Esophagus squamous epithelium (tissue), 5 donors: ENCODE results near the gene MGAT5. TPM values are rescaled to one million over a fixed set of nuclear protein-coding genes. Genes with fewer than 3 reads are reported as not detected.

Experiments used
- DNase-seq: peaks from one replicate; lab custom pipeline; 2025; lab: John Stamatoyannopoulos, UW
- H3K27ac ChIP-seq, 4 donors: fragments of 200-600 bp; sonication (generic); one replicate each; pipeline ENCODE4 v1.5.1; 2016 to 2019; ENCODE audit warnings: mild to moderate bottlenecking in 1 of 4
- H3K27me3 ChIP-seq, 4 donors: fragments of 200-600 bp; sonication (generic); 1 replicate in 3 of 4; 2 replicates in 1 of 4; pipeline versions ENCODE4 v1.5.1 to v1.6.0; 2017 to 2021; ENCODE audit warnings: antibody characterized with exemption in 1 of 4
- H3K36me3 ChIP-seq, 3 donors: fragments of 200-600 bp; sonication (generic); one replicate each; pipeline ENCODE4 v1.5.1; 2016 to 2019
- H3K4me1 ChIP-seq, 3 donors: fragments of 200-600 bp; sonication (generic); one replicate each; pipeline ENCODE4 v1.5.1; 2017 to 2019
- H3K4me3 ChIP-seq, 4 donors: fragments of 200-600 bp; sonication (generic); 1 replicate in 3 of 4; 2 replicates in 1 of 4; pipeline ENCODE4 v1.5.1; 2016 to 2019; ENCODE audit warnings: mild to moderate bottlenecking in 2 of 4, moderate library complexity in 1 of 4
- H3K9me3 ChIP-seq, 3 donors: fragments of 200-600 bp; sonication (generic); one replicate each; pipeline ENCODE4 v1.5.1; 2016 to 2019
- CTCF ChIP-seq, 6 experiments: fragments of 450-650 bp in 4 of 6; fragments of 200-600 bp in 2 of 6; sonication (generic) in 2 of 6; IDR thresholded peaks; one replicate each; pipeline ENCODE4 v1.5.1; 2016 to 2019; ENCODE audit warnings: antibody characterized with exemption in 6 of 6, mild to moderate bottlenecking in 4 of 6, moderate library complexity in 4 of 6
- POLR2A ChIP-seq, 4 donors: fragments of 450-650 bp; IDR thresholded peaks; one replicate each; pipeline ENCODE4 v1.6.1; 2017; ENCODE audit warnings: antibody characterized with exemption in 4 of 4, mild to moderate bottlenecking in 4 of 4, moderate library complexity in 3 of 4
- WGBS, 2 donors: methylation state at CpG; one replicate each; pipeline ENCODE4 v1.1.5; 2018; 5-methylcytosine and 5-hydroxymethylcytosine counted together
- intact Hi-C: fragments of 100-400 bp; cut with DNase I; formaldehyde crosslinking; loops from one replicate; pipeline ENCODE4 v1.15.0; 2022
- total RNA-seq, 4 donors: library from RNA; depleted of rRNA; stranded (reverse); fragments of >200 nt; gene quantifications; one replicate each; pipeline ENCODE4 v1.1.0, GENCODE V29; 2016
- donor health status: DM: yes; HTN: yes; CAD: no.

The MGAT5 gene
- total RNA-seq, 4 donors from 2014 or later, result 14.2 to 29.2 (median 24.6) TPM

- TF ChIP-seq POLR2A (IDR thresholded peaks at IDR 0.05), result no peak
- no peak for TF ChIP-seq CTCF (IDR thresholded peaks at IDR 0.05)
- H3K36me3 ChIP-seq, result no peaks in the 10 kb centered on the region
- no peak for DNase-seq
- H3K27me3 ChIP-seq, result no peaks in the 10 kb centered on the region
- peaks cover 5 to 58% (median 31%) of the 10 kb centered on the region in 3 donors for H3K4me1 ChIP-seq
- H3K4me3 ChIP-seq, result no peak overlapping the region
- no peaks in the 10 kb centered on the region for H3K9me3 ChIP-seq
- intact Hi-C loops, result no loop called here
- WGBS, 2 donors, result 70 to 71% methylated on average over 2 of the region's 2 CpGs
- peak overlapping the region in 2 of 4 donors; percentile 21 to 25 for H3K27ac ChIP-seq
These were observed 6.8 kb downstream of the MGAT5 start for GRCh38 chr2:134260713-134261112.

- TF ChIP-seq POLR2A (IDR thresholded peaks at IDR 0.05) (no peak), CTCF (IDR thresholded peaks at IDR 0.05) (no peak)
- intact Hi-C loops, result no loop called here
- H3K9me3 ChIP-seq, result no peaks in the 10 kb centered on the region
- peaks cover 5 to 58% (median 31%) of the 10 kb centered on the region in 3 donors for H3K4me1 ChIP-seq
- H3K27ac ChIP-seq, result peak overlapping the region in 2 of 4 donors; percentile 21 to 25
- H3K4me3 ChIP-seq, result no peak overlapping the region
- 71 to 77% methylated on average over 6 of the region's 6 CpGs for WGBS, 2 donors
- no peaks in the 10 kb centered on the region for H3K36me3 ChIP-seq
- DNase-seq, result no peak
- H3K27me3 ChIP-seq, result no peaks in the 10 kb centered on the region
These were observed 7.7 kb downstream of the MGAT5 start for GRCh38 chr2:134261398-134262131.

GRCh38 chr2:134262684-134263083 lies 8.8 kb downstream of the MGAT5 start:
- Histone ChIP-seq H3K4me3 (no peak overlapping the region), H3K27me3 (no peaks in the 10 kb centered on the region), H3K27ac (peak overlapping the region in 1 of 4 donors; percentile 10), H3K9me3 (no peaks in the 10 kb centered on the region), H3K36me3 (no peaks in the 10 kb centered on the region), H3K4me1 (peaks cover 5 to 53% (median 31%) of the 10 kb centered on the region in 3 donors)
- intact Hi-C loops, result no loop called here
- TF ChIP-seq CTCF (IDR thresholded peaks at IDR 0.05) (no peak), POLR2A (IDR thresholded peaks at IDR 0.05) (peak in 1 of 4 donors; percentile 17)
- DNase-seq, result no peak
- 57 to 88% methylated on average over 2 of the region's 2 CpGs for WGBS, 2 donors

- Histone ChIP-seq H3K27ac (no peak overlapping the region), H3K4me1 (peaks cover 0 to under 1% (median 0%) of the 10 kb centered on the region in 3 donors), H3K27me3 (no peaks in the 10 kb centered on the region), H3K9me3 (no peaks in the 10 kb centered on the region), H3K4me3 (no peak overlapping the region), H3K36me3 (peaks cover 0 to 22% (median 0%) of the 10 kb centered on the region in 3 donors)
- no peak for DNase-seq
- TF ChIP-seq CTCF (IDR thresholded peaks at IDR 0.05) (no peak), POLR2A (IDR thresholded peaks at IDR 0.05) (no peak)
- intact Hi-C loops, result no loop called here
- WGBS, 2 donors, result 79 to 81% methylated on average over 5 of the region's 5 CpGs
These were observed 14.4 kb downstream of the MGAT5 start for GRCh38 chr2:134268265-134268664.

GRCh38 chr2:134269230-134269629 lies 15.4 kb downstream of the MGAT5 start:
- Histone ChIP-seq H3K4me1 (no peaks in the 10 kb centered on the region), H3K36me3 (peaks cover 0 to 22% (median 0%) of the 10 kb centered on the region in 3 donors), H3K27ac (no peak overlapping the region), H3K27me3 (no peaks in the 10 kb centered on the region), H3K9me3 (no peaks in the 10 kb centered on the region), H3K4me3 (no peak overlapping the region)
- 89 to 96% methylated on average over 3 of the region's 3 CpGs for WGBS, 2 donors
- DNase-seq, result no peak
- TF ChIP-seq CTCF (IDR thresholded peaks at IDR 0.05) (no peak), POLR2A (IDR thresholded peaks at IDR 0.05) (no peak)
- intact Hi-C loops, result no loop called here
